Neural crest cell (in vitro differentiated cells): ENCODE data around the gene MGMT. TPM values are rescaled to one million over a fixed set of nuclear protein-coding genes. Genes with fewer than 3 reads are reported as not detected.

Experiments used
- DNase-seq: peaks from one replicate; pipeline ENCODE4 v3.0.0; 2021; ENCODE audit warnings: low read depth, mixed read lengths, low spot score
- H3K27ac Mint-ChIP-seq: one replicate; pipeline ENCODE4 v1.8.0; 2021; ENCODE audit warnings: mild to moderate bottlenecking, mixed read lengths; ENCODE audit not compliant: unreplicated experiment
- H3K27me3 Mint-ChIP-seq: 2 replicates; pipeline ENCODE4 v1.8.0; 2021; ENCODE audit warnings: low read depth, mild to moderate bottlenecking, mixed read lengths
- H3K36me3 Mint-ChIP-seq: 2 replicates; pipeline ENCODE4 v1.8.0; 2021; ENCODE audit warnings: low read depth, mild to moderate bottlenecking, mixed read lengths
- H3K4me1 Mint-ChIP-seq: 2 replicates; pipeline ENCODE4 v1.8.0; 2021; ENCODE audit warnings: mixed read lengths
- H3K4me3 Mint-ChIP-seq: one replicate; pipeline ENCODE4 v1.8.0; 2021; ENCODE audit warnings: mild to moderate bottlenecking, mixed read lengths
- H3K9me3 Mint-ChIP-seq: 2 replicates; pipeline ENCODE4 v1.8.0; 2021; ENCODE audit warnings: mixed read lengths
- CTCF ChIP-seq: fragments of 200-600 bp; sonication (generic); conservative IDR thresholded peaks from 2 replicates; pipeline ENCODE4 v1.5.0; 2021; ENCODE audit warnings: antibody characterized with exemption, mild to moderate bottlenecking
- total RNA-seq: library from RNA; stranded (reverse); gene quantifications from 2 replicates; pipeline ENCODE4 v1.2.1, GENCODE V29; 2021

MGMT gene
- total RNA-seq, 1 donor from 2014 or later: 15.8 TPM

GRCh38 chr10:129655007-129655678 lies 188.1 kb downstream of the MGMT start:
- Mint-ChIP-seq H3K27ac (no peak overlapping the region), H3K27me3 (no peaks in the 10 kb centered on the region), H3K4me1 (peaks cover 18% of the 10 kb centered on the region), H3K36me3 (no peaks in the 10 kb centered on the region), H3K9me3 (no peaks in the 10 kb centered on the region), H3K4me3 (no peak overlapping the region)
- no peak for TF ChIP-seq CTCF
- no peak for DNase-seq

GRCh38 chr10:129655679-129656031 lies 188.6 kb downstream of the MGMT start:
- H3K4me3 Mint-ChIP-seq: no peak overlapping the region
- DNase-seq: no peak
- H3K4me1 Mint-ChIP-seq: peaks cover 18% of the 10 kb centered on the region
- no peaks in the 10 kb centered on the region for H3K9me3 Mint-ChIP-seq
- no peak overlapping the region for H3K27ac Mint-ChIP-seq
- H3K27me3 Mint-ChIP-seq: no peaks in the 10 kb centered on the region
- H3K36me3 Mint-ChIP-seq: no peaks in the 10 kb centered on the region
- no peak for TF ChIP-seq CTCF

- no peak overlapping the region for H3K4me3 Mint-ChIP-seq
- no peaks in the 10 kb centered on the region for H3K9me3 Mint-ChIP-seq
- TF ChIP-seq CTCF: no peak
- no peak overlapping the region for H3K27ac Mint-ChIP-seq
- peaks cover 22% of the 10 kb centered on the region for H3K4me1 Mint-ChIP-seq
- DNase-seq: no peak
- H3K27me3 Mint-ChIP-seq: no peaks in the 10 kb centered on the region
- no peaks in the 10 kb centered on the region for H3K36me3 Mint-ChIP-seq
Measured at GRCh38 chr10:129656642-129657041, 189.6 kb downstream of the MGMT start.

GRCh38 chr10:129657297-129658017 lies 190.4 kb downstream of the MGMT start:
- H3K4me1 Mint-ChIP-seq: peaks cover 22% of the 10 kb centered on the region
- no peak overlapping the region for H3K27ac Mint-ChIP-seq
- no peak for TF ChIP-seq CTCF
- no peaks in the 10 kb centered on the region for H3K9me3 Mint-ChIP-seq
- H3K27me3 Mint-ChIP-seq: no peaks in the 10 kb centered on the region
- H3K4me3 Mint-ChIP-seq: no peak overlapping the region
- DNase-seq: no peak
- H3K36me3 Mint-ChIP-seq: no peaks in the 10 kb centered on the region

GRCh38 chr10:129658376-129659072 lies 191.5 kb downstream of the MGMT start:
- Mint-ChIP-seq H3K4me3 (no peak overlapping the region), H3K9me3 (no peaks in the 10 kb centered on the region), H3K27me3 (no peaks in the 10 kb centered on the region), H3K27ac (no peak overlapping the region), H3K4me1 (peaks cover 22% of the 10 kb centered on the region), H3K36me3 (peaks cover 3% of the 10 kb centered on the region)
- TF ChIP-seq CTCF: peak; percentile 48
- no peak for DNase-seq
